HCT116 (cell line): ENCODE results near the gene SETD1B. TPM values are rescaled to one million over a fixed set of nuclear protein-coding genes. Genes with fewer than 3 reads are reported as not detected.

Source experiments
- ATAC-seq: fragments of 200-7000 bp; cut with Tn5 transposase; 2 replicates; pipeline ENCODE4 v1.9.1; 2020; ENCODE audit warnings: mild to moderate bottlenecking, moderate library complexity
- BruUV-seq: library from RNA; stranded (reverse); fragments of 400-500 nt; replicated peaks from 2 replicates; lab custom pipeline; 2021; lab: Mats Ljungman, UMichigan
- CTCF ChIA-PET: fragments of 300-600 bp; sonication (Branson Sonifier 250); formaldehyde crosslinking; loops from one replicate; lab custom pipeline; 2021; ENCODE audit warnings: antibody characterized with exemption; lab: Charles Lee
- POLR2A ChIA-PET: fragments of 300-600, 350-600 bp; sonication (Branson Sonifier 250); formaldehyde crosslinking; loops from one replicate; lab custom pipeline; 2021; ENCODE audit warnings: antibody characterized with exemption; lab: Charles Lee
- RAD21 ChIA-PET, 2 experiments: fragments of 300-600 bp; sonication (Branson Sonifier 250); formaldehyde crosslinking; loops; one replicate each; lab custom pipeline; 2023; ENCODE audit warnings: low total read pairs in 2 of 2; ENCODE audit not compliant: uncharacterized antibody in 2 of 2, unreplicated experiment in 2 of 2, low non-redundant PET in 1 of 2; lab: Charles Lee
- DNase-seq: peaks from one replicate; pipeline ENCODE4 v3.0.0-alpha.2; 2010; ENCODE audit warnings: low read depth, low spot score
- H2AFZ ChIP-seq: fragments of 200-600 bp; shearing (Covaris generic), sonication (generic); 2 replicates; pipeline ENCODE4 v1.6.1; 2017; ENCODE audit warnings: low read depth, mixed run types, mixed read lengths, antibody characterized with exemption, low read length; ENCODE audit not compliant: poor library complexity, severe bottlenecking
- H3K27ac ChIP-seq: 2 replicates; pipeline ENCODE4 v1.5.1; 2012; ENCODE audit warnings: low read depth, low read length
- H3K27me3 ChIP-seq: fragments of 200-600 bp; sonication (generic); 2 replicates; pipeline ENCODE4 v1.6.1; 2016; ENCODE audit warnings: mixed run types, low read length, mixed read lengths; ENCODE audit not compliant: insufficient read depth
- H3K36me3 ChIP-seq, 2 experiments: fragments of 200-500 bp in 1 of 2; fragments of 200-600 bp in 1 of 2; sonication (Bioruptor generic) in 1 of 2; sonication (generic) in 1 of 2; 2 replicates each; pipeline versions ENCODE4 v1.5.1 to v1.6.1; 2014 to 2016; ENCODE audit warnings: low read length in 2 of 2, inconsistent platforms in 1 of 2, mixed read lengths in 1 of 2, mixed run types in 1 of 2; ENCODE audit not compliant: insufficient read depth in 2 of 2, control insufficient read depth in 1 of 2
- H3K4me1 ChIP-seq, 2 experiments: fragments of 200-600 bp in 1 of 2; sonication (generic) in 1 of 2; 2 replicates each; pipeline versions ENCODE4 v1.5.1 to v1.6.1; 2012 to 2017; ENCODE audit warnings: low read length in 2 of 2, inconsistent platforms in 1 of 2, mild to moderate bottlenecking in 1 of 2, mixed read lengths in 1 of 2, mixed run types in 1 of 2, moderate library complexity in 1 of 2; ENCODE audit not compliant: insufficient read depth in 2 of 2, control insufficient read depth in 1 of 2
- H3K4me2 ChIP-seq: fragments of 200-600 bp; sonication (generic); 2 replicates; pipeline ENCODE4 v1.6.1; 2017; ENCODE audit warnings: mixed run types, low read length, mixed read lengths
- H3K4me3 ChIP-seq, 2 experiments: fragments of 200-600 bp in 1 of 2; sonication (generic) in 1 of 2; replicated peaks in 1 of 2; 2 replicates each; pipeline ENCODE4 v1.5.1; 2011 to 2016; ENCODE audit warnings: low read length in 2 of 2, control low read depth in 1 of 2, low read depth in 1 of 2, mild to moderate bottlenecking in 1 of 2, mixed read lengths in 1 of 2, mixed run types in 1 of 2
- H3K79me2 ChIP-seq: fragments of 200-600 bp; sonication (generic); 2 replicates; pipeline ENCODE4 v1.6.1; 2017; ENCODE audit warnings: mild to moderate bottlenecking, mixed run types, low read length, moderate library complexity, mixed read lengths; ENCODE audit not compliant: insufficient read depth
- H3K9ac ChIP-seq: fragments of 200-600 bp; sonication (generic); 2 replicates; pipeline ENCODE4 v1.6.1; 2016; ENCODE audit warnings: low read length, mixed read lengths
- H3K9me2 ChIP-seq: fragments of 200-600 bp; sonication (generic), shearing (Covaris generic); 2 replicates; pipeline ENCODE4 v1.6.1; 2017; ENCODE audit warnings: mixed run types, mild to moderate bottlenecking, moderate library complexity; ENCODE audit not compliant: insufficient read depth
- H3K9me3 ChIP-seq, 2 experiments: fragments of 200-500 bp in 1 of 2; fragments of 200-600 bp in 1 of 2; sonication (Bioruptor generic) in 1 of 2; sonication (generic) in 1 of 2; 2 replicates each; pipeline ENCODE4 v1.6.1; 2014 to 2017; ENCODE audit warnings: low read length in 2 of 2, mixed read lengths in 2 of 2, inconsistent platforms in 1 of 2, low read depth in 1 of 2, mild to moderate bottlenecking in 1 of 2, mixed run types in 1 of 2, moderate library complexity in 1 of 2; ENCODE audit not compliant: control insufficient read depth in 1 of 2, insufficient read depth in 1 of 2
- H4K20me1 ChIP-seq: fragments of 200-600 bp; sonication (generic), shearing (Covaris generic); 2 replicates; pipeline ENCODE4 v1.6.1; 2017; ENCODE audit warnings: mixed run types, mild to moderate bottlenecking, moderate library complexity; ENCODE audit not compliant: insufficient read depth
- CBX3 ChIP-seq: IDR thresholded peaks from 2 replicates; pipeline ENCODE4 v1.6.1; 2012; ENCODE audit warnings: low read depth
- CEBPB ChIP-seq: IDR thresholded peaks from 2 replicates; pipeline ENCODE4 v1.6.1; 2012; ENCODE audit warnings: low read depth
- CTCF ChIP-seq, 3 experiments: fragments of 200-600 bp in 1 of 3; sonication (generic) in 1 of 3; IDR thresholded peaks in 2 of 3; conservative IDR thresholded peaks in 1 of 3; 2 replicates each; pipeline ENCODE4 v1.5.1; 2012 to 2017; ENCODE audit warnings: low read depth in 2 of 3, low read length in 2 of 3, antibody characterized with exemption in 1 of 3, borderline replicate concordance in 1 of 3, control low read depth in 1 of 3, mild to moderate bottlenecking in 1 of 3, mixed read lengths in 1 of 3, mixed run types in 1 of 3, moderate library complexity in 1 of 3; ENCODE audit not compliant: insufficient read depth in 1 of 3
- EGR1 ChIP-seq: IDR thresholded peaks from 2 replicates; pipeline ENCODE4 v1.6.1; 2012; ENCODE audit warnings: low read depth
- ELF1 ChIP-seq: IDR thresholded peaks from 2 replicates; pipeline ENCODE4 v1.6.1; 2012; ENCODE audit warnings: low read depth, borderline replicate concordance
- EZH2 ChIP-seq: fragments of 200-600 bp; sonication (generic); IDR thresholded peaks from 2 replicates; pipeline ENCODE4 v1.6.1; 2017; ENCODE audit warnings: antibody characterized with exemption, mixed run types
- EZH2phosphoT487 ChIP-seq: fragments of 200-600 bp; IDR thresholded peaks from 2 replicates; pipeline ENCODE4 v1.6.1; 2018; ENCODE audit warnings: antibody characterized with exemption, borderline replicate concordance
- POLR2A ChIP-seq: IDR thresholded peaks from 2 replicates; pipeline ENCODE4 v1.7.0; 2011; ENCODE audit warnings: borderline replicate concordance; ENCODE audit not compliant: insufficient read depth, insufficient read length; ENCODE audit errors: extremely low read depth
- SIN3A ChIP-seq: IDR thresholded peaks from 2 replicates; pipeline ENCODE4 v1.6.1; 2012; ENCODE audit warnings: low read depth
- SP1 ChIP-seq: IDR thresholded peaks from 2 replicates; pipeline ENCODE4 v1.6.1; 2012; ENCODE audit warnings: low read depth
- SRF ChIP-seq: IDR thresholded peaks from 2 replicates; pipeline ENCODE4 v1.6.1; 2012; ENCODE audit warnings: low read depth
- TCF7L2 ChIP-seq: IDR thresholded peaks from 2 replicates; pipeline ENCODE4 v1.7.0; 2011; ENCODE audit warnings: borderline replicate concordance, inconsistent platforms; ENCODE audit not compliant: insufficient read depth, insufficient read length; ENCODE audit errors: extremely low read depth
- intact Hi-C: fragments of 100-400 bp; cut with micrococcal nuclease; formaldehyde crosslinking; loops from 2 replicates; pipeline ENCODE4 v1.10.0; 2022
- total RNA-seq: library from RNA; stranded (reverse); gene quantifications from one replicate; pipeline ENCODE4 v1.2.1, GENCODE V29; 2021; ENCODE audit not compliant: unreplicated experiment
- TF ChIP-seq, protein P1 (sequence below): IDR thresholded peaks from 2 replicates; pipeline ENCODE4 v1.6.1; 2012

The SETD1B gene
- total RNA-seq, 1 experiment from 2014 or later: 17.5 TPM

DNA sequence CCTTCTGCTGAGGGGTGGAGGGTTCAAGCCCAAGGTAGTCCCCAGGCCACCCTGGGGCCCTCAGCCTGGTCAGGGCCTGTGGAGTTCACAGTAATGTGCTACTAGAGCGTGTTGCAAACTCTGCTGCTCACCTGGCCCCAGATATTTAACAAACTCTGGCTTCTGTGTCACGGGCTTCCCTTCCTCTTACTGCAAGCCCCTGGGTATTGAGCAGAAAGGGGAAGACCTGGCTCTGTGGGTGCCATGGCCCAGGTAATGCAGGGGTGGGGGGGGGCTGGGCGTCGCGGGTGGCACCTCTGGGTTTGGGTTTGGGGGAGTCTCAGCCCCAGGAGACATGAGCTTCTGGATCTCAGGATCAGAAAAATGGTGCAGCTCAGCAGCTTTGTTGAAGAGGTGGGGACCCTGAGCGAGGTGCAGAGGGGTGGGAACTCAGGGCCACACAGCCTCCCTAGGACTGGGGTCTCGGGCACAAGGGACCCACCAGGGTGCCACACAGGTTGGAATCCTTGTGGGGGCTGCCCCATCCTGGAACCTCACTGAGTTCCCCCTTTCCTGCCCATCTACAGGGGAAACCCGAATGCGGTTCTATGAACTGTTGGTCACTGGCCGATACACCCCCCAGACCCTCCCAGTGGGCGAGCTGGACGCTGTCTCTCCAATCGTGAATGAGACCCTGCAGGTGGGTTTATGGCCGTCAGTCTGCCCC lies 4.0 kb downstream of the SETD1B start:
- no peak overlapping the region for H3K27ac ChIP-seq

More for the DNA sequence above, 4.0 kb downstream of the SETD1B start:
- Histone ChIP-seq H3K9me2 (no peaks in the 10 kb centered on the region), H3K9me3 (no peaks in the 10 kb centered on the region), H3K27me3 (no peaks in the 10 kb centered on the region), H3K4me1 (peaks cover 13 to 42% of the 10 kb centered on the region in 2 experiments), H3K36me3 (peaks cover 7 to 27% of the 10 kb centered on the region in 2 experiments; a peak in 3 of 4 replicates), H2AFZ (no peak overlapping the region), H3K79me2 (peaks cover 73% of the 10 kb centered on the region), H3K9ac (no peak overlapping the region)
- DNase-seq: no peak
- ChIA-PET CTCF (interaction anchor here (3.9 kb wide), 1 partner anchor 13 kb away, joined by 33 read pairs; the partner anchor contains the start of gene RHOF), POLR2A (interaction anchor here (2.6 kb wide), 1 partner anchor 13 kb away, joined by 9 read pairs; no protein-coding TSS in a partner anchor)
- BruUV-seq: no TSS peak
- intact Hi-C loops: no loop called here
- no peak for TF ChIP-seq CBX3
- TF ChIP-seq CTCF (IDR thresholded peaks at IDR 0.05 in 2 of 3, conservative IDR thresholded peaks at IDR 0.05 in 1 of 3; ENCODE audit: borderline replicate concordance in 1 of 3, insufficient read depth in 1 of 3, low read depth in 2 of 3, low read length in 2 of 3): no peak
- no peak for TF ChIP-seq EGR1
- no peak for TF ChIP-seq POLR2A
- no peak for TF ChIP-seq SIN3A
- no peak for TF ChIP-seq TCF7L2
- TF ChIP-seq ELF1: no peak
- TF ChIP-seq, protein P1, sequence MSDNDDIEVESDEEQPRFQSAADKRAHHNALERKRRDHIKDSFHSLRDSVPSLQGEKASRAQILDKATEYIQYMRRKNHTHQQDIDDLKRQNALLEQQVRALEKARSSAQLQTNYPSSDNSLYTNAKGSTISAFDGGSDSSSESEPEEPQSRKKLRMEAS: no peak
- no peak for TF ChIP-seq SRF
- no peak for TF ChIP-seq SP1
- TF ChIP-seq EZH2: no peak
- TF ChIP-seq CEBPB: no peak
- TF ChIP-seq EZH2phosphoT487: no peak
- TF ChIP-seq, all 23 proteins: peak for 0
- Histone ChIP-seq H3K4me2 (no peak overlapping the region), H3K4me3 (no peak overlapping the region), H4K20me1 (no peaks in the 10 kb centered on the region)
- ATAC-seq: no peak
- RAD21 ChIA-PET: interaction anchor here in 1 of 2 experiments (0.5 kb wide), 1 partner anchor 17 kb away, joined by 3 read pairs; no protein-coding TSS in a partner anchor
